SW 1271 (cell line): Measurements from ENCODE around the gene PRPF19.

Experiments used
- DNase-seq, 2 experiments: peaks; one replicate each; lab custom pipeline; 2025; lab: John Stamatoyannopoulos, UW

PRPF19 gene

DNA sequence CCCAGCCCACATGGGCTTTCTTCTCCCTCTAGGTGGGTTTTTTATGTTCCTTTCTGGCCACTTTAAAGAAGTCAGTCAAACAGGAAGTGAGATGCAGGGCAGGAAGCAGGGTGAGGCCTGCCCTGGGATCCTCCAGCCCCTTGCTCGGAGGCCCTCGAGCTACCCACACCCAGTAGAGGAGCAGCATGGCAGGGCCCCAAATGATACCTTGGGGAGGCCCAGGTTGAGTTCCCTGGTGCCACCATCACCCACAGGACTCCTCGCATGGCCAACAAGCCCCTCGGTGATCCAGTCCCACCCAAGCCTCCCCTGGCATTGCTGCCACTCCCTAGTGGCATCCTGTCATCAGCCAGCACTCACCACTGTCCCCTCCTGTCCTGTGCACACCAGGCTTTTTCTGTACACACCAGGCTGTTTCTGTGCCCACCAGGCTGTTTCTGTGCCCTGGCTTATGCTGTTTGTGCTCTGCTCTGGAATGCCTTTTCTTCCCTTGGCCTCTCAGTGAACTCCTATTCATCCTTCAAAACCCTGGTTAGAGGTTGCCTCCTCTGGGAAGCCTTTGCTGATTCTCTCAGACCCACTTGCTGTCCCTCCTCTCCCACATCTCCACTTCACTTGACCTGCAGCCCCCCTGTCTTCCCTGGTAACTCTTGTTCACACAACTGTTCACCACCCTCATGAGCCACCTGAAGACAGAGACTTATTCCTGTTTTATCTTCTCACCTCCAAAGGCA is 47.5 kb downstream of the PRPF19 start:
- DNase-seq, result no peak

DNA sequence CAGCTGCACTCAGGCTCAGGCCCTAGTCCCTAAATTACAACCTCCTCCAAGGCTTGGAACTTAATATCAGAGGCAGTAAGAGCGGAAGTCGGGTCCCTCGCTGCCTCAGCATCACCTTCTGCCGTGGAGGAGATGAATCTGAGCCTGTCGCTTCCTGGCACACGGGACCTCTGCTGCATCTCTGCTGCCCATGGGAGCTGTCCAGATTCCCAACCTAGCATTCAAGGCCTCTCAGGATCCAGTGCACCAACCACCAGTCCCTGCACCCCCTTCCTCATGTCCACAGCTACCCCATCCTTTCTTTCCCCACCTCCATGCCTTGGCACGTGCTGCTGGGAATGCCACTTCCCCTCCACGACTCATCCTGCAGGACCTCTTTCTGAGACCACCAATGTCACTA is 48.1 kb downstream of the PRPF19 start:
- no peak for DNase-seq

DNA sequence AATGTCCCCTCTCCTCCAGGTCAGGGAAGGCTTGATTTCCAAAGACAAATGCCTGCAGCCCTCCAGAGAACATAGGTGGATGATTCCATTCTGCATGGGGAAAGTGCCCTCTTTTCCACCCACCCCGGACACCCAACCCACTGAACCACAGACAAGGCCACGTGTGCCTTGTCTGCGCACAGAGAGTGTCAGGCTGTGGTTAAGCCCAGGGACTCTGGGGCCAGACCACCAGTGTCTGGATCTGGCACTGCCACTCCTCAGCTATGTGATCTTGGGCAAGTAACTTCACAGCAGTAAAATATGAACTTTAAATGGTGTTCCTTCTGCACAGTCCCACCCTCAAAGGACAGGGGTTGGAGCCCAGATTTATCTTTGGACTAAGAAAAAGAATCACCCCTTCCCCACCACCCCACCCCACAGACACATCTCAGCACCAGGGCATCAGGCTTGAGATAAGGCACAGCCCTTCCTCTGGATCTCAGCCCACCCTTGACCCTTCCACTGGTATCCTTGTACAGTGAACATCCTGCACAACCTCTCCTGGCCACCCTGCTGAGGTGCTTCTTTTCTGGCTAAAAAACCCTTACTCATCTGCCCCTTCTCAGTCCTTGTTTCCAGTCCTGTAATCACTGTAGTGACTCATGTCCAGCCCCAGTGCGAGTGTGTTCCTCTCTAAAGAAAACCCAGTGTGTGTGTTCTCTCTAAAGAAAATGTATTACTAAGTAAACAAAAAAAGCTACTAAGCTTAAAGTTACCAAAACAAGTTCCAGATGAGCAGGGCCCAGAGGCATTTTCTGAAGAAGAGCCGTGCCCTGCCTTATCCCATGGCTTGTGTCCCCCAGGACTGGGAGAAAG is 48.8 kb downstream of the PRPF19 start:
- DNase-seq, result no peak

DNA sequence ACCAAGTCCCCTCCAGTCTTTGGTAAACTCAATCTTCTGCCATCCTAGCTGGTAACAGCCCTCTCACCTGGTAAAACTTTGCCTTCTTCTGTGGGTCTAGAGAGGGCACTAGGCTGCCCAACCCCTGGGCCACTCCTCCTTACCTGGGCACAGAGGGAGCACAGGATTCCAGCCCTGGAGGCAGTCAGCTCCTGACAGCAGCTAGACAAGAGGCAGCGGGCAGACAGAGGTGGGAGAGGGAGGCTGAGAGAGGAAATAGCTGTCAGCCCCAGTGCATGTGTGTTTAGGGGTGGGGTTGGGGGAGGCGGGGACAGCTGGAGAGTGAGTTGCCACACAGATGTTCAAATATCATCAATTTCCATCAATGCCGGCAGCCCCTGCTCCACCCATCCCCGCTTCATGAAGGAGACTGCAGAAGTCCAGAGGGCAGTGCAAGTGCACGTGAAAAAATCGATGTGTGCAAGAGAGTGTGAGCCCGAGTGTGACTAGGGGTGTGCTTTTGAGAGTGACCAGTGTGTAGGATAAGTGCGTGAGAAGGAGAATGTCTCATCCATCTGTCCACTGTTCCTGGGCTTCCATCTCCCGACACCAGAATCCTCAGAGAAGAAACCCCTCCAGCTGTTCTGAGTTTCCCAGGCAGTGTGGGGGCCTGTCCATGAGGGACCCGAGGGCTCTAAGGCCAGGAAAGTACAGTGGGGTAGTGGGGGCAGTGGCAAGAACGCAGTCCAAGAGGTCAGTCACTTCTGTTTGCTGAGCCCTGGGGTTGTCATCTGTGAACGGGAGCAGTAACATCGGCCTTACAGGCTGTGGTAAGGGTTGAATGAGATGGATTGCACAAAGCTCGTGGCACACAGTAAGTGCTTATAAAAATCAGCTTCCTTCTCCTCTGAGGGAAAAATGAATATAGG is 50.4 kb downstream of the PRPF19 start, which contains the start of gene PTGDR2:
TSS of gene PTGDR2 (minus strand) at position 225 of the 908 bp plus-strand sequence. CDS start 2,228 bp downstream, outside the sequence.
- DNase-seq, result no peak

DNA sequence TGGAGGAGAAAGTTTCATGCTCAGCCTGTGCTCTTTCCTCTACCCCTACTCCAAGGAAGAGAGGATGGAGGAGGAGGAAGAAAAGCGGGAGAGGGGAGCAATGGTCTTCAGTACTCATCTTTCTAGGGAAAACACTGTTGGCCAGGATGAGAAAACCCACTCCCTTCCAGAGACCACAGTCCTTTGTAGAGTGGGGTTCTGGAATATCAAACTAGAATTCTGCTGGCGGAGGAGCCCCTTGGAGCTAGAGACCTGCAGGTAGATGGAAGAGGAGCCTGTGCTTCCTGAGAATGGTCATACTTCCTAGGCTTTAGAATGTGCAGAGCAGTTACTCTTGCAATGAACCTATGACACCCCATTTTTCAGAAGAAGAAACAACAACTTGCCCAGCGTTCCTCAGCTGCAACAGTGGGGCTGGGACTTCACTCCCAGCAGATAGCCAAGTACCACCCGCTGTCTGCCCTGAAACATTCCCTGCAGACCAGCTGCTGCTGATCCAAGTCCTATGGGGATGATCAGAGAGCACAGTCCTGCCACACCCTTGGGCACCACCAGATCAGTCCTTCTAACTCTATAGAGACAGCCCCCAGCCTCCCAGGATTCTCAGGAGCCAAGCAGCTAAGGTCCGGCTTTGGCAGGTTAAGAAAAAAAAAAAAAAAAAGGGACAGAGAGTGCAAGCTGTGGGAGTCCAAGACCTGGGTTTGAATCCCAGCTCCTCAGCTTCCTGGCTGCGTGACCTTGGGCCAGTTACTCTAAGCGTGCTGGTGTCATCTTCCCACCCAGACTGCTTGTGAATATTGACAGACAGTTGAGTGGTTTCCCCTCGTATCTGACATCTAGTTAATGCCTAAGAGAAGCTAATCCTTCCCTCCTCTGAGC is 51.3 kb downstream of the PRPF19 start:
- DNase-seq, result no peak

DNA sequence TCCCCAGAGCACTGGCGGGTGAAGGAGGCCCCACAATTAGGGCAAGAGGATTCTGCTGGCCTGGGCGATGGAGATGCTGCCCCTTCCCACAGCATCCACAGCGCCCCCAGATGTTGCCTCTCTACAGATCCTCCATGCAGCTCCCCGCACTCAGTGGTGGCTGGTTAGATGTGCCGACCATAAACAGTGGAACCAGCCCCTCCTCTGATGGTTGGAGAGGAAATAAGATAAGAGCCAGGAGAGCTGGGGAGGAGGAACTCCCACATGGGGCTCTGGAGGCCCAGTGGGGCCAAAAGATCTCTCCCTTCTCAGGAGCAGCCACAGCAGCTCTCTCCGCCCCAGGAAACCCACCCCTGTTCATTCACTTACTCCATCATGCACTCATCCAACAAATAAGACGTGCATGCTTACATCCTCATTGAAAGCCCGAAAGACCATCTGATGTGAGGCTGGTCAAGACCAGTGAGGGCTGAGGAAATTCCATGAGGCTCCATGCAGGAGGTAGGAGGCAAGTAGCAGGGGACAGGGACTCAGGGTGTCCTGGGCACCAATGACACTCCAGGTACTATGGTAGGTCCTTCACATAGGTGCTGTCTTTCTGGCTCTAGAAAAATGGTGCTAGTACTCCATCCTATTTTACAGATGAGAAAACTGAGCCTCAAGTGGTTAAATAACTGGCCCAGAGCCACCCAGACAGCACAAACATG is 52.1 kb downstream of the PRPF19 start:
- no peak for DNase-seq

DNA sequence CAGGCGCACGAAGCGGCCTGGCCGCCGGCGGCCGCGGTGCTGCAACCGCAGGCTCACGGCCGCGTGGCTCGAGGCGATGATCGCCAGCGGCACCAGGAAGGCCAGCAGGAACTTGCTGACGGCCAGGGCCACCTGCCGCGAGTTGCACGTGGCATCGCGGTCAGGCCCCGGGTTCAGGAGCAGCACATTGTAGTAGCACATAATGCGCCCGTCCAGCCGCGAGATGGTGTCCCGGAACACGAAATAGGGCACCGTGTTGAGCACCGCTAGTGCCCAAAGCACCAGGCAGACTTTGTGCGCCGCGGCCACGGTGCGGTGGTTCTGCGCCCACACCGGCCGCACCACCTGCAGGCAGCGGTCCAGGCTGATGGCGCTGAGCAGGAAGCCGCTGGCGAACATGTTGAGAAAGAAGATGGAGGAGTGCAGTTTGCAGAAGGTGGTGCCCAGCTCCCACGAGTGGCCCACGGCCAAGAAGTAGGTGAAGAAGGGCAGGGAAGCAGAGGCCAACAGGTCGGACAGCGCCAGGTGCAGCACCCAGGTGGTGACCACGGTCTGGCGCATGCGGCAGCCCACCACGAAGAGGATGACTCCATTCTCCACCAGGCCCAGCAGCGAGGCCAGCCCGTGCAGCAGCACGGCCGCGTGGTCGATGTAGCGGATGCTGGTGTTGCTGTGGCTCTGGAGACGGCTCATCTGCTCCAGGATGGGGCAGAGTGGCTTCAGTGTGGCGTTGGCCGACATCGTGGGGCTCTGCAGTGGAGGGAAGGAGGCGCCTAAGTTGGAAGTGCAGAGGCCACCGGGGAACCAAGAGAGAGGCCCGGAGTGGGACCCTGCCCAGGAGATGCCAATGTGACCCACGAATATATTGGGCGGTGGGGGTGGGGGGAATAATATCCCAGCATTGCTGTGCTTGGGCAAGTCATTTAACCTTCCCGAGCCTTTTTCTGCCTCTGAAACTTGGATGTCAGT is 53.1 kb downstream of the PRPF19 start:
- no peak for DNase-seq

DNA sequence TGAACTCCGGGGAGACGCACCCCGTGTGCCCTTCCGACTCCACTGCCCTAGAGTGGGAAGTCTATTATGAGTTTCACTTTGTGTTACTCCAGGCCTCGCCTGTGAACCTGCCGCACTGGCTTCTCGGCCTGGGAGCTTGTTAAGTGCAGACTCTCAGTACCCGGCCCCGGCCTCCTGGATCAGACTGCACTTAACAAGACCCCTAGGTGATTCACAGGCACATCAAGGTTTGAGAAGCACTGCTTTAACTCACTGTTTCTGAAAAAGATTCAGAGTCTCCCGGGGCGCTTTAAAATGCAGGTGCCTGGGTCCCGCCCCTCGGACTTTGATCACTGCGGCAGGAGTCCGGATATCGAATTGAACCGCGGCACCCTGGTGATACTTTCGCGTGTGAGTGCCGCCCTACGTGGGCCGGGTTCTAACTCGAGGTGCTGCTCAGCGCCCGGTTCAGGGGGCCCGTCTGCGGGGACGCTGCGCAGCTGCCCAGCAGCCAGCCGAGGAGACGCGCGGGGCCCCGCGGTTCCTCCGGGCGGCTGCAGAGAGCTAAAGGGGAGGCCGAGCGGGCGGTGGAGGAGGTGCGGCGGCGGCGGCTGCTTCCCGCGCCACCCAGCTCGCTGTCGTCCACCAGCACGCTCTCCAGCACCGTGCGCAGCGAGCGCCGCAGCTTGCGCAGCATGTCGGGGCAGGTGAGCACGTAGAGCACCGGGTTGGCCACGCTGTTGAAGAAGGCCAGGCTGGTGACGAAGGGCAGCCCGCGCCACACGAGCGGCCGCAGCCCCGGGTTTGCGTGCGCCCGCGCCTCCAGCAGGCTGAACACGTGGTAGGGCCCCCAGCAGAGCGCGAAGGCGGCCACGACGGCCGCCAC is 54.0 kb downstream of the PRPF19 start:
- no peak for DNase-seq

DNA sequence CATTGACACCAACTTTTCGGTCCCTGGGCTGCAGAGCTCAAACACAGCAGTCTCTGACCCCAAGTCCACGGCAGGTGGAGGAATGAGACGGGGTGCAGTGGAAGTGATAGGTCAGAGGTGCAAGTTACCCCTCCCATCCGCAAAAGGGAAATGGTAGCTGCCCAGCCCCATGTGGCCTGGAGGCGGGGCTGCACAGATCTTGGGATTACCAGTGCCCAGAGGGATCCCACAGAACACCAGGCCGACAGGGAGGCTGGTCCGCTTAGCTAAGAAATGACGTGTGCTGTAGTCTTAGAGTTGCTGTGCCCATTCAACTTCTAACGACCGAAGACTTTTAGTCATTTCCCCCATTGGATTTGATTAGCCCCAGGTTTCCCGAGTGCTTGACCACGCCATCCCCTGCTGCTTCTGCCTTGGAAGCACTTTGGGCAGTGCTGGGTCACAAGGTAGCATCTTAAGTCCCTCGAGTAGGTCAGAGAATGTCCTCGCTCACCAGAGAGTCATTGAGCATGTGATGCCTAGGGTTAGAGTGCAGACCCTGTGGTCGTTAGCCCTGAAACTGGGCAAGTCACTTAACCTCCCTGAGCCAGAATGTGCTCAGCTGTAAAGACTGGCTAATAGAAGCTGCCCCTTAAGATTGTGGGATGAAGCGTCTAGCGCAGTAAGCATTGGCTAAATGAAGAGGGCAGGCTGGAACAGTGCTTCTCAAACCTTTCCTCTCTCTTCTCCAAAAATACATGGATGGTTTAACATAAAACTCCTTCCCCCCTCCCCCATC is 54.9 kb downstream of the PRPF19 start:
- no peak for DNase-seq

DNA sequence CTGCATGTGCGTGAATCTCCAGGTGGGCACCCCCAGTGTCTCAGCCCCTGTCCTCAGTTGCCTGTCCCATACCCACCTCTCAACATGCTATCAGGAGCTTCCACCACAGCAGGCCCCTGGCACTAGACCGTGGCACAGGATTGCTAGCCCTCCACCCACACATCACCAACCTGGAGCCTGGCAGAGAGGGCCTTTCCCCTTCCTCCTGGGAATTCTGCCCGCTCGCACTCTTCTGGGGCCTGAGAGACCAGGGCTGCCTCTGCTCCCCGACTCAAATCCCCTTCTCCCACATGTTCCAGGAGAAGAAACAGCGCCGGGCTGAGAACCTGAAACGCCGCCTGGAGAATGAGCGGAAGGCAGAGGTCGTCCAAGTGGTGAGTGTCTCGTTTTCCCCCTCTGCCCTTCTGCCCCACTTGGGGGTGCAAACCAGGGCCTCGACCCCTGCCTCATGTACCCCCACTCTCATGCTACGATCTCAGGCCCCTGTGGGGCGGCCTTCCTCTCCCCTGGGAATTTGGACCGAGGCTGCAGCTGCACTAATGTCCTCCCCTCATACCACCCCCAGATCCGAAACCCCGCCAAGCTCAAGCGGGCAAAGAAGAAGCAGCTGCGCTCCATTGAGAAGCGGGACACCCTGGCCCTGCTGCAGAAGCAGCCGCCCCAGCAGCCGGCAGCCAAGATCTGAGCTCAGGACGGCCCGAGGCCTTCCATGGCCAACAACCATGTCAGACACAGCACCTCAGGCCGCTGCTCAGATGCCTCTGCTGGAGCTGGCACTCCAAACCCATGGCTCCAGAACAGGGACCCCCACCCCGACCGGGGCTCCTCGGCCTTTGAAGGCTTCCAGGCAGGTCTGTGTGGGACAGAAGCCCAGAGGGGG is 56.5 kb downstream of the PRPF19 start:
- no peak for DNase-seq

DNA sequence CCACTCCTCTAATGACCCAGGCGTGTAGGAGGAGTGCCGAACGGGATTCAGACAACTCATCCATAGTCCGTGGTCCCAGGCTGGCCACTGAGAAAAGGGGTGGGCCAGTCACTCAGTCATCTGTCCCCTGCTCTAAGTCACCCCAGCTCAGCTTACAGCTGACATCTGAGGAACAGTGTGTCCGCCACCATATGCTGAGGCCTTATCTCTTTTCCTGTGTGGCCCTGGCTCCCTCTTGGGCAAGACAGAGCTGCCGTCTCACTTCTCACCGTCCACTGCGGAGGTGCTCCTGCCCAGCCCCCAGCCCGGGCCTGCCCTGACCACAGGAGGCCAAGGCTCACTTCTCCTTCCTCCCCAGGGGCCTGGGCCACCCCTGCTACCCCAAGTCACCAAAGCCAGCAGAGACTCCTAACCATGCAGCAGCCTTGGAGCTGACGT is 57.7 kb downstream of the PRPF19 start:
- no peak for DNase-seq

DNA sequence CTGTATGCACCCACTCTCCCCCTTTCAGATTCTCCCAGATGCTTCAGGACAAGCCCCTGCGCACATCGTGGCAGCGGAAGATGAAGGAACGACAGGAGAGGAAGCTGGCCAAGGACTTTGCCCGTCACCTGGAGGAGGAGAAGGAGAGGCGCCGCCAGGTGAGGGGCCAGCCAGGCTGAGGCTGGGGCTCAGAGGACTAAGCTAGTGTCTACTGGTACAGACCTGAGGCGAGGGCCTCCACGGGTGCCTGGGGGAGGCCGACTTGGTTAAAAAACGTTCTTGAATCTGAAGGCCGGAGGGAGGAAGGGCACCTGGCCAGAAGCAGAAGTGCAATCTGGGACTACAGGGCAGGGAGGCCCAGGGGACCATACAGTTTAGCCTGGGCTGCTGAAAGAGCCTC is 58.5 kb downstream of the PRPF19 start:
- DNase-seq, result no peak

DNA sequence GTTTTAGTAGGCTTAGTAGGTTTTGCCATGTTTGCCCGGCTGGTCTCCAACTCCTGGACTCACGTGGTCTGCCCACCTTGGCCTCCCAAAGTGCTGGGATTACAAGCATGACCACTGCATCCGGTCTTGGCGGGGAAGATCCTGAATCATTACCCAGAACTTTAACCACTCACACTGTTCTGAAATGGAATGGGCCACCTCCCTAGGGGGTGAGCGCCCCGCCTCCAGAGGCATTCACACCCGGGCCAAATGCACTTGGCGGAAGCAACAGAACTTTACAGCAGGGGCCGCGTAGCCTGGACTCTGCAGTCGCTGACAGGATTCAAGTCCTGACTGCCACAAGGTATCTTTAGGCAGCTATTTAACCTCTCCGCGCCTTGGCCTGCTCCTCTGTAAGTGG is 59.1 kb downstream of the PRPF19 start:
- no peak for DNase-seq

DNA sequence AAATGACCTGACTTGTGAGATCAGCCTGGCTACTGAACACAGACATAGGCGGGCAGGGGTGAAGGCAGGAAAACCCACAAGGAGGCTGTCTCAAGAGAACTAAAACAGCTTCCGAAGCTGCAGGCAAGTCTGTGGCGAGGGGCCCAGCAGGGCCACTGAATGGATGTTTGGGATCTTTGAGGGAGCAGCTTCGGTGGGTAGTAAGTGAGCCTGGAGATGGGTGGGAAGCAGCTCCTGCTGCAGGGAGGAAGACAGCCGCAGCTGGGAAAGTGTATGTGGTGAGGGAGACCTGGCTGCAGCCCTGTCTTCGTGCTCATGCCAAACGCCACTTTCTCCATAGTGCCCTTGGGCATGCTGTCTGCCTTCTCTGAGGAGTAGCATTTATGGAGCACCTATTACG is 61.0 kb downstream of the PRPF19 start:
- DNase-seq, result no peak

DNA sequence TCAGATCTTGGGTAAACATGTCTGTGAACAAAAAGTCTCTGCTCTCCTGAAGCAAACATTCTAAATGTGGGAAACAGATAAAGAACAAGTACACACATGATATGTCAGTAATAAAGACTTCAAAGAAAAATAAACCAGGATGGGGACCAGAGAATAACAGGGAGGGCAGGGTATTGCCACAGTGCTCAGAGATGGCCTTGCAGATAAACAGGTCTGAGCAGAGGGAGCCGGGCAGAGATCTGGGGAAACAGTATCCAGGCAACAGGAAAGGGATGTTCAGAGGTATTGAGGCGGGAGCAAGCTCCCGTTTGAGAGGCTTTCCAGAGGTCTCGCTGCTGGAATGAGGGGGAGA is 61.5 kb downstream of the PRPF19 start:
- DNase-seq, result no peak

DNA sequence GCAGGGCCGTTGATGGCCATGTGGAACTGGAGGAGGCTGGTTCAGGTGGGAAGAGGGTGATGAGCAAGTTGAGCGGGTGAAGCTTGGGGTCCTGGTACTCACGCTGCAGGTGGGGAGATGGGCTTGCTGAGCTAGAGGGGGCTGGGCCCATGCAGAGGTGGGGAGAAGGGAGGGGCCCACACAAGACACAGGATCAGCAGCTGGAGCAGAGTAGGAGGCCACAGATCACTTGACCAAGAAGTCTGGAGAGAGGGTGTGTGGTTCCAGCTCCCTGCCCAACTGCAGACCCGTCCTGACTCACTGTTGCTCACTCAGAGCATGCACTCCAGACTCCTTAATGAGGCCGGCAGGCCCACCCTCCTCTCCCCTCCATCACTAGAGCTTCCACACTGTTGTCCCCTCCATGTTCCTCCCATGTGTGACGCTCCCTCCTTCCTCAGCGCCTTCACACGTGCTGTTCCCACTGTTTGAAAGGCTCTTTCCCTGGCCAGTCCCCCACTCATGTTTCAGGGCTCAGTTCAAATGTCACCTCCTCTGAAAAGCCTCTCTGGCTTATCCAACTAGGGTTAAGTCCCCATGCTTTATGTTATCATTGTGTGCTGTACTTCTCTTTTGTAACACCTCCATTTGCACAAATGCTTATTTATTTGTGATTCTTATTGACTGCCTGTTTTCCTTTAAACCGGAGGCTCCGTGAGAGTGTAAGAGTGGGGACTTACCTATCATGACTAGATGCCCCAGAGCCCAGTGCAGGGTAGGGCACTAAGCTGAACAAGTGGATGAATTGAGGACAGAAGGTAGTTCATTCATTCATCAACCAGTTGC is 62.1 kb downstream of the PRPF19 start:
- no peak for DNase-seq
